ENCODE measurements around the gene ORMDL3. TPM values are rescaled to one million over a fixed set of nuclear protein-coding genes. Genes with fewer than 3 reads are reported as not detected.

Gene ORMDL3
- total and polyA plus RNA-seq, 2 experiments from 2014 or later, result 33.6 to 38.5 TPM

GRCh38 chr17:39971076-39971603, 43.7 kb upstream of the ORMDL3 start:
- no peak overlapping the region for H3K27ac ChIP-seq (ENCODE audit: low read depth)
- H3K4me1 Mint-ChIP-seq, result no peaks in the 10 kb centered on the region; the same call in 2 of the 3 replicates
- no peaks in the 10 kb centered on the region for H3K36me3 ChIP-seq (ENCODE audit: insufficient read depth)
- H3K4me2 ChIP-seq, result no peak overlapping the region
- H3K79me2 ChIP-seq (replicated peaks; ENCODE audit: insufficient read depth), result no peaks in the 10 kb centered on the region
- H3K4me3 ChIP-seq, result no peak overlapping the region
- peaks cover 9% of the 10 kb centered on the region for H3K27me3 Mint-ChIP-seq (ENCODE audit: insufficient read depth, low read depth, poor library complexity)
- no peak overlapping the region for H3K4me3 Mint-ChIP-seq
- H3F3A ChIP-seq (replicated peaks; ENCODE audit: low read depth), result no peaks in the 10 kb centered on the region
- DNase-seq (ENCODE audit: low spot score) (no peak), ATAC-seq (no peak)
- no peaks in the 10 kb centered on the region for H3K4me1 ChIP-seq (ENCODE audit: insufficient read depth)
- no peak overlapping the region; the same call in 1 of the 2 replicates for H2AFZ ChIP-seq
- no peaks in the 10 kb centered on the region for H3K36me3 Mint-ChIP-seq (ENCODE audit: low read depth)
- no peaks in the 10 kb centered on the region; the same call in 1 of the 2 replicates for H3K27me3 ChIP-seq (ENCODE audit: insufficient read depth)
- no peak for TF ChIP-seq ZNF331 (CRISPR knock-in tag; IDR thresholded peaks at IDR 0.05; ENCODE audit: low read depth)
- no peak for TF ChIP-seq REST (IDR thresholded peaks at IDR 0.05; ENCODE audit: unreplicated experiment)
- TF ChIP-seq CREB1 (CRISPR knock-in tag; IDR thresholded peaks at IDR 0.05; ENCODE audit: low read depth), result no peak
- TF ChIP-seq JUNB (IDR thresholded peaks at IDR 0.05; ENCODE audit: unreplicated experiment), result no peak
- no peak for TF ChIP-seq NANOG (IDR thresholded peaks at IDR 0.05; ENCODE audit: borderline replicate concordance)
- no peak for TF ChIP-seq ZNF462 (CRISPR knock-in tag; IDR thresholded peaks at IDR 0.05)
- no peak for TF ChIP-seq ETS1 (IDR thresholded peaks at IDR 0.05)
- no peak for TF ChIP-seq STAT1 (IDR thresholded peaks at IDR 0.05; ENCODE audit: unreplicated experiment)
- no peak for TF ChIP-seq POLR2AphosphoS5 (IDR thresholded peaks at IDR 0.05; ENCODE audit: low read depth)
- TF ChIP-seq EZH2 (IDR thresholded peaks at IDR 0.05; ENCODE audit: low read depth, unreplicated experiment), result no peak
- TF ChIP-seq CTCF (conservative IDR thresholded peaks at IDR 0.05; ENCODE audit: low read depth in 2 of 2), result no peak
- TF ChIP-seq ZNF114 (CRISPR knock-in tag; IDR thresholded peaks at IDR 0.05), result no peak
- no peak for TF ChIP-seq EZH2phosphoT487 (IDR thresholded peaks at IDR 0.05; ENCODE audit: unreplicated experiment)
- no peaks in the 10 kb centered on the region for H4K20me1 ChIP-seq (replicated peaks; ENCODE audit: insufficient read depth)
- no peak overlapping the region for H3K27ac Mint-ChIP-seq
- H3K9me2 ChIP-seq (ENCODE audit: insufficient read depth), result no peaks in the 10 kb centered on the region
- no peaks in the 10 kb centered on the region for H3K9me3 Mint-ChIP-seq
